Putamen (tissue), 1 donor: ENCODE data around the gene GPN2.

Experiments used
- DNase-seq: peaks from one replicate; pipeline ENCODE4 v3.0.0-alpha.2; 2016; ENCODE audit warnings: low spot score

Gene GPN2

GRCh38 chr1:26889551-26890466 lies at the start of gene GPN2:
Gene GPN2 (minus strand): TSS chr1:26890283. CDS start chr1:26890096, 187 bp downstream.
- peak; percentile 81 for DNase-seq

- no peak for DNase-seq
Observed at GRCh38 chr1:26938659-26939025, 48.6 kb upstream of the GPN2 start.

GRCh38 chr1:26938004-26938658 lies 48.0 kb upstream of the GPN2 start:
- no peak for DNase-seq

- no peak for DNase-seq
Observed at GRCh38 chr1:26936823-26937222, 46.7 kb upstream of the GPN2 start.

GRCh38 chr1:26932531-26932930 lies 42.4 kb upstream of the GPN2 start:
- DNase-seq: no peak

- DNase-seq: no peak
Observed at GRCh38 chr1:26923711-26924110, 33.6 kb upstream of the GPN2 start.

GRCh38 chr1:26922901-26923300 lies 32.8 kb upstream of the GPN2 start:
- no peak for DNase-seq

GRCh38 chr1:26922431-26922729 lies 32.3 kb upstream of the GPN2 start:
- no peak for DNase-seq

GRCh38 chr1:26921540-26922430 lies 31.7 kb upstream of the GPN2 start, which contains the start of gene NUDC:
Gene NUDC (plus strand): TSS chr1:26921743. CDS start chr1:26921849, 106 bp downstream.
- peak; percentile 98 for DNase-seq

- no peak for DNase-seq
Observed at GRCh38 chr1:26921126-26921539, 31.1 kb upstream of the GPN2 start.

GRCh38 chr1:26915204-26915842 lies 25.2 kb upstream of the GPN2 start:
- no peak for DNase-seq

- DNase-seq: no peak
Observed at GRCh38 chr1:26913754-26914619, 23.9 kb upstream of the GPN2 start, which contains the start of gene NR0B2. Gene NR0B2 (minus strand): TSS chr1:26913975. CDS start chr1:26913940, 35 bp downstream.

GRCh38 chr1:26913389-26913753 lies 23.3 kb upstream of the GPN2 start:
- DNase-seq: no peak

GRCh38 chr1:26912147-26912490 lies 22.0 kb upstream of the GPN2 start:
- DNase-seq: no peak

GRCh38 chr1:26911399-26912146 lies 21.5 kb upstream of the GPN2 start:
- DNase-seq: no peak

- no peak for DNase-seq
Observed at GRCh38 chr1:26910343-26911160, 20.5 kb upstream of the GPN2 start.

- no peak for DNase-seq
Observed at GRCh38 chr1:26909951-26910342, 19.9 kb upstream of the GPN2 start.

GRCh38 chr1:26907071-26907917 lies 17.2 kb upstream of the GPN2 start:
- no peak for DNase-seq
